WTC11 (cell line): ENCODE results near the gene KCNK18.

ENCODE experiments used
- ATF3 ChIP-seq: sonication (generic); formaldehyde crosslinking; conservative IDR thresholded peaks from 2 replicates; pipeline ENCODE4 v1.8.1; 2022; ENCODE audit warnings: mild to moderate bottlenecking, missing genetic modification reagents
- CBFB ChIP-seq: sonication (generic); formaldehyde crosslinking; IDR thresholded peaks from 2 replicates; pipeline ENCODE4 v1.8.1; 2022; ENCODE audit warnings: mild to moderate bottlenecking, low read depth, missing genetic modification reagents
- MAX ChIP-seq: sonication (generic); formaldehyde crosslinking; IDR thresholded peaks from 2 replicates; pipeline ENCODE4 v1.8.0; 2022; ENCODE audit warnings: mild to moderate bottlenecking, missing genetic modification reagents
- TEAD1 ChIP-seq: sonication (generic); formaldehyde crosslinking; IDR thresholded peaks from 2 replicates; pipeline ENCODE4 v1.8.0; 2022; ENCODE audit warnings: mild to moderate bottlenecking, missing genetic modification reagents
- ZNF416 ChIP-seq: fragments of 250-450 bp; sonication (Bioruptor Pico); IDR thresholded peaks from 2 replicates; pipeline ENCODE4 v1.9.0; 2021; ENCODE audit warnings: mild to moderate bottlenecking, inconsistent platforms
- ZNF512 ChIP-seq: sonication (generic); formaldehyde crosslinking; IDR thresholded peaks from 2 replicates; pipeline ENCODE4 v1.8.1; 2022; ENCODE audit warnings: missing genetic modification reagents, borderline replicate concordance
- ZNF671 ChIP-seq: fragments of 250-450 bp; sonication (Bioruptor Pico); IDR thresholded peaks from 2 replicates; pipeline ENCODE4 v1.8.0; 2021; ENCODE audit warnings: mild to moderate bottlenecking
- TF ChIP-seq, protein P1 (sequence below): fragments of 200-600 bp; IDR thresholded peaks from 2 replicates; pipeline ENCODE4 v1.8.0; 2022; ENCODE audit warnings: antibody characterized with exemption
- TF ChIP-seq, protein P2 (sequence below): sonication (generic); formaldehyde crosslinking; IDR thresholded peaks from 2 replicates; pipeline ENCODE4 v1.8.0; 2022; ENCODE audit warnings: missing genetic modification reagents

- TF ChIP-seq MAX (CRISPR knock-in tag) (peak; percentile 33; the same call in 1 of the 2 replicates), ZNF416 (no peak), TEAD1 (CRISPR knock-in tag) (no peak), CBFB (CRISPR knock-in tag) (no peak), ATF3 (no peak), ZNF671 (CRISPR knock-in tag) (no peak), ZNF512 (no peak)
- TF ChIP-seq, protein P1, sequence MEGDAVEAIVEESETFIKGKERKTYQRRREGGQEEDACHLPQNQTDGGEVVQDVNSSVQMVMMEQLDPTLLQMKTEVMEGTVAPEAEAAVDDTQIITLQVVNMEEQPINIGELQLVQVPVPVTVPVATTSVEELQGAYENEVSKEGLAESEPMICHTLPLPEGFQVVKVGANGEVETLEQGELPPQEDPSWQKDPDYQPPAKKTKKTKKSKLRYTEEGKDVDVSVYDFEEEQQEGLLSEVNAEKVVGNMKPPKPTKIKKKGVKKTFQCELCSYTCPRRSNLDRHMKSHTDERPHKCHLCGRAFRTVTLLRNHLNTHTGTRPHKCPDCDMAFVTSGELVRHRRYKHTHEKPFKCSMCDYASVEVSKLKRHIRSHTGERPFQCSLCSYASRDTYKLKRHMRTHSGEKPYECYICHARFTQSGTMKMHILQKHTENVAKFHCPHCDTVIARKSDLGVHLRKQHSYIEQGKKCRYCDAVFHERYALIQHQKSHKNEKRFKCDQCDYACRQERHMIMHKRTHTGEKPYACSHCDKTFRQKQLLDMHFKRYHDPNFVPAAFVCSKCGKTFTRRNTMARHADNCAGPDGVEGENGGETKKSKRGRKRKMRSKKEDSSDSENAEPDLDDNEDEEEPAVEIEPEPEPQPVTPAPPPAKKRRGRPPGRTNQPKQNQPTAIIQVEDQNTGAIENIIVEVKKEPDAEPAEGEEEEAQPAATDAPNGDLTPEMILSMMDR = no peak
- TF ChIP-seq, protein P2, sequence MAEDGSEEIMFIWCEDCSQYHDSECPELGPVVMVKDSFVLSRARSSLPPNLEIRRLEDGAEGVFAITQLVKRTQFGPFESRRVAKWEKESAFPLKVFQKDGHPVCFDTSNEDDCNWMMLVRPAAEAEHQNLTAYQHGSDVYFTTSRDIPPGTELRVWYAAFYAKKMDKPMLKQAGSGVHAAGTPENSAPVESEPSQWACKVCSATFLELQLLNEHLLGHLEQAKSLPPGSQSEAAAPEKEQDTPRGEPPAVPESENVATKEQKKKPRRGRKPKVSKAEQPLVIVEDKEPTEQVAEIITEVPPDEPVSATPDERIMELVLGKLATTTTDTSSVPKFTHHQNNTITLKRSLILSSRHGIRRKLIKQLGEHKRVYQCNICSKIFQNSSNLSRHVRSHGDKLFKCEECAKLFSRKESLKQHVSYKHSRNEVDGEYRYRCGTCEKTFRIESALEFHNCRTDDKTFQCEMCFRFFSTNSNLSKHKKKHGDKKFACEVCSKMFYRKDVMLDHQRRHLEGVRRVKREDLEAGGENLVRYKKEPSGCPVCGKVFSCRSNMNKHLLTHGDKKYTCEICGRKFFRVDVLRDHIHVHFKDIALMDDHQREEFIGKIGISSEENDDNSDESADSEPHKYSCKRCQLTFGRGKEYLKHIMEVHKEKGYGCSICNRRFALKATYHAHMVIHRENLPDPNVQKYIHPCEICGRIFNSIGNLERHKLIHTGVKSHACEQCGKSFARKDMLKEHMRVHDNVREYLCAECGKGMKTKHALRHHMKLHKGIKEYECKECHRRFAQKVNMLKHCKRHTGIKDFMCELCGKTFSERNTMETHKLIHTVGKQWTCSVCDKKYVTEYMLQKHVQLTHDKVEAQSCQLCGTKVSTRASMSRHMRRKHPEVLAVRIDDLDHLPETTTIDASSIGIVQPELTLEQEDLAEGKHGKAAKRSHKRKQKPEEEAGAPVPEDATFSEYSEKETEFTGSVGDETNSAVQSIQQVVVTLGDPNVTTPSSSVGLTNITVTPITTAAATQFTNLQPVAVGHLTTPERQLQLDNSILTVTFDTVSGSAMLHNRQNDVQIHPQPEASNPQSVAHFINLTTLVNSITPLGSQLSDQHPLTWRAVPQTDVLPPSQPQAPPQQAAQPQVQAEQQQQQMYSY = no peak
These were observed 43.6 kb downstream of the KCNK18 start, which contains the start of gene SLC18A2 for GRCh38 chr10:117240621-117241529.
